Measurements from ENCODE around the gene CSNK1E.

Gene CSNK1E

DNA sequence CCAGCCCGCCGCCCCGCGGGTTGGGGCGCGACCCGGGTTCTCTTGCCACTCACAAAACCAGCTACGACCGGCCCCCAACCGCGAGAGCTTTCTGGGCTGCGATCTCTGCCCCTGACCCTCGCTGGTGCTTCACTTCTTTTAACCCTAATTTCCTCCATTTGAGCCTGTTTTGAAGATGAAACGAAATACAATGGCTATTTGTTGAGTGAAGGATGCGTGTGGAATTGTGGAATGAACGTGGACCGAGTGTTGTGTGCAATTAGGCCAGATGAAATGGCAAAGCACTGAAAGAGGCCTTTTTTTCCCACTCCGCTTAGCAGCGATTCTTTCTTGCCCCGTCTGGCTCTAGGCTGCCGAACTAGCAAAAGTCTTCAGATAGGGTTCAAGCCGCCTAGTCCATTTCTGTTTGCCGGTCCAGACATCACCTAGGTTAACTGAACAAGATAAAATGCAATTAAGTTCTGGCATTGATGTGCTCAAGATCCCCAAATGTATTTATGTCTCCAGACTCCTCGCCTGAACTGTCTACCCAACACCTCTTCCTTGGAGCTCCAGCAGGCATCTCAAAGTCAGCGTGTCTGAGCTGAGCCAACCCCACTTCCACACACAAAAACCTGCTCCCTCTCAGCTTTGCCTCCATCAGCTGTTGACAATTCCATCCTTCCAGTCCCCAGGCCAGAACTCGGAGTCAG lies 44.0 kb downstream of the CSNK1E start:
- DNase-seq = no peak

GRCh38 chr22:38272373-38273134 lies 44.7 kb downstream of the CSNK1E start, which contains the start of gene TMEM184B:
TMEM184B (minus strand) TSS chr22:38273010; CDS start chr22:38247961, 25,049 bp downstream.
- peak; percentile 93 for DNase-seq

GRCh38 chr22:38271927-38272372 lies 45.3 kb downstream of the CSNK1E start:
- DNase-seq = peak; percentile 69

GRCh38 chr22:38271101-38271500 lies 46.1 kb downstream of the CSNK1E start:
- DNase-seq = no peak

GRCh38 chr22:38270091-38270992 lies 46.9 kb downstream of the CSNK1E start:
- DNase-seq = no peak

GRCh38 chr22:38269466-38269865 lies 47.8 kb downstream of the CSNK1E start:
- DNase-seq = no peak

DNA sequence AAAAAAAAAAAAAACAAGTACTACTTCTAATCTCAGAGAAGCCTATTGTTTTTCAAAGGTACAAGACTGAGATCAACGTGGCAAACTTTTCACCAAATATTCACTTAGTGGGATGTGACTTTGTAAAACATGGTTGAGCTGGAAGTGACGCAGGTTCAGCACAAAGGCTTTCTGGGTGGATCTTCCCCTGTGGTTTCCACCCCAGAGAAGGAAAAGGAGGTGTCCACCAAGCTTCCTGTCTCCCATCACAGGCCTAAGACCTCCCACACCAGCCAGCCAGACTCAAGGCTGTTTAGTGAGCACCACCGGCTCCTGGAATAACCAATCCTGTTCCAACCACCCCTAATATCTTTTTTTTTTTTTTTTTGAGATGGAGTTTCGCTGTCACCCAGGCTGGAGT lies 50.1 kb downstream of the CSNK1E start:
- DNase-seq = peak; percentile 78

DNA sequence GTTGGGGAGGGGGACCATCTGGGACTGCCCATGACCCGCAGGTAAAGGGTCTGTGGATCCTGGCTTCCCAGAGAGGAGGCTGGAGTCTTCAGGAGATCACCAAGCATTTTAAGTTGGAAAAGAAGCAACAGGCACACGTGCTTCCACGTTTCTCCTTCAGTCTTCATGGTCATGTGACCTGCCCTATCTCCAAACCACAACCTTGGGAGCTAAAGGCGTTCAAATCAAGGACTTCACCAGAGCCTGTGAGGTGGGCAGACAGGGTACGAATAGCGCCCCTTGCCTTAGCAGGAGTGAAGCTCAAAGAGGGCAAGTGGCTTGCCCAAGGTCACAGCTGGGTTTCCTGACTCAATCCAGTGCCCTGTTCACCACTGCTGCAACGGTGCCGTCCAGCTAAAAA lies 51.1 kb downstream of the CSNK1E start:
- no peak for DNase-seq

GRCh38 chr22:38264322-38264843 lies 52.9 kb downstream of the CSNK1E start:
- no peak for DNase-seq

GRCh38 chr22:38262051-38262795 lies 55.0 kb downstream of the CSNK1E start:
- DNase-seq = peak; percentile 78

- no peak for DNase-seq
These were observed 56.2 kb downstream of the CSNK1E start for GRCh38 chr22:38260761-38261681.

DNA sequence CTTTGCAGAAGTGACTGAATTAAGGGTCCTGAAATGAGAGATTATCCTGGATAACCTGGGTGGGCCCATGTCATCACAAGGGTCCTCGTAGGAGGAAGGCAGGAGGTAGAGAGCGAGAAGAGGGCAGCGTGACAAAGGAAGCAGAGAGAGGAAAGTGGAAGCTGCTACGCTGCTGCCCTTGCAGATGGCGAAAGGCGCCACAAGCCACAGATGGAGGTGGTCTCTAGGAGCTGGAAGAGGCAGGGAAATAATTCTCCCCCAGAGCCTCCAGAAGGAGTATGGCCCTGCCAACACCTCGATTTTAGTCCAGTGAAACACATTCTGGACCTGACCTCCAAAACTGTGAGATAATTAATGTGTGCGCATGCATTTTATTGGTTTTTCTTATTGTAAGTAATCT lies 57.9 kb downstream of the CSNK1E start:
- no peak for DNase-seq

DNA sequence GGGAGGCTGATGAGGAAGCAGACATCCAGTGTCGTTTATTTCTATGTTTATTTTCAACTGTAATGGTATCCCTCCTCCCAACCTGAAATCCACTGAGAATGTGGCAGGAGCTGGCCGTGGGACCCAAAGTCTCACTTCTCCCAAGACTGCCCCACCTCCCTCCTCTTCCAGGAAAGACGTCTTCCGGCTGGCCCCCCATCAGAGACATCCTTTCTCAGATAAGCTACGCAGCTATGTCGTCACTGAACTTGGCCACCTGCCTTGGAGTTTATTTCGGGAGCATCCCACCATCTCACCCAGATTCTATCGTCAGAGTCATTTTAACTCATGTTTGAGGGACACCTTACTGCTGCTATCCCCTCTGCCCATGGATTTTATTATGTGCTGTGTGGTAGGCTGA lies 58.3 kb downstream of the CSNK1E start:
- no peak for DNase-seq

GRCh38 chr22:38257650-38258250 lies 59.5 kb downstream of the CSNK1E start:
- no peak for DNase-seq

DNA sequence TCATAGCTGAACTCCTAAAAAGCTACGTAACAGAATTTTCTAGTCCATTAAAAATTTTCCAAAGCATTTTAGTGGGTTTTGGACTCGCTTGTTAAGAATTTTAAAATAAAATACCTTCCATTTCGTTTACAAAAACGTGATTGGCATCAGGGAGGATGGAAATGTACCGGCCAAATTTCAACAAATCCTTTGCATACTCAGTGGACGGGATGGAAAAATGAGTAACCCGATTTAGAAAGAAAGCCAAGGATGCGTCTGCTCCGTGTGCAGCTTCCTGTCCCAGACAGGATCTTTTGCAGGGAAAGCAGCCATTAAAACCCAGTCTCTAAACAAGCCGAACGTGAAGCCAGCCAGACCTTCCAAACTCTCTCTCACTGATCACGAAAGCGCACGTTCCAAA lies 60.1 kb downstream of the CSNK1E start:
- no peak for DNase-seq

DNA sequence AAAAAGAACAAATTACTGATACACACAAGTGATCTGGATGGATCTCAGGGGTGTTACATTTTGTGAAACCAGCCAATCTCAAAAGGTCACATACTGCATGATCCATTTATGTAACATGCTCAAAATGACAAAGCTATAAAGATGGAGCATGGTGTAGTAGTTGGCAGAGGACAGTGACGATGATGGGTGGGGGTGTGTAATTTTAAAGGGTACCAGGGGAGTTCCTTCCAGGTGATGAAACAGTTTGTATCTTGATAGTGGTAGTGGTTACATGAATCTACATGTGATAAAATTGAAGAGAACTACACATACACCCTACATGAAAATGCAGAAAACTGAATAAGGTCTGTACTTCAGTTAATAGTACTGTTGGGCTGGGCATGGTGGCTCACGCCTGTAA lies 61.5 kb downstream of the CSNK1E start:
- DNase-seq = no peak

DNA sequence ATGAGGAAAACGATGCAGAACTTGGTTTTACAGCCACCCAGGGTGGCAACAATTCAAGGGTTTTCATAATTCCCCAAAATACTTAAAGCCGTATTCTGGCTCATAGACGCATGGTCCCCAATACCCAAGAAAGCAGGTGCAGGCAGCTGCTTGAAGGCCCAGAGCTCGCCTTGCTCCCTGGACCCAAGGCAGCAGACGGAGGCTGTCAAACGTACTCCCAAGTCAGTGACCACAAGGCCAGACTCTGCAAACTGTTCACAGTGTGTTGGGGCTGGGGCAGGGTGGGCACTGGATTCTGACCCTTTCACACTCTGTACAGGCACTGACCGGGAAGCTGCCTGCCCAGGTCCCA lies 65.9 kb downstream of the CSNK1E start:
- no peak for DNase-seq

DNA sequence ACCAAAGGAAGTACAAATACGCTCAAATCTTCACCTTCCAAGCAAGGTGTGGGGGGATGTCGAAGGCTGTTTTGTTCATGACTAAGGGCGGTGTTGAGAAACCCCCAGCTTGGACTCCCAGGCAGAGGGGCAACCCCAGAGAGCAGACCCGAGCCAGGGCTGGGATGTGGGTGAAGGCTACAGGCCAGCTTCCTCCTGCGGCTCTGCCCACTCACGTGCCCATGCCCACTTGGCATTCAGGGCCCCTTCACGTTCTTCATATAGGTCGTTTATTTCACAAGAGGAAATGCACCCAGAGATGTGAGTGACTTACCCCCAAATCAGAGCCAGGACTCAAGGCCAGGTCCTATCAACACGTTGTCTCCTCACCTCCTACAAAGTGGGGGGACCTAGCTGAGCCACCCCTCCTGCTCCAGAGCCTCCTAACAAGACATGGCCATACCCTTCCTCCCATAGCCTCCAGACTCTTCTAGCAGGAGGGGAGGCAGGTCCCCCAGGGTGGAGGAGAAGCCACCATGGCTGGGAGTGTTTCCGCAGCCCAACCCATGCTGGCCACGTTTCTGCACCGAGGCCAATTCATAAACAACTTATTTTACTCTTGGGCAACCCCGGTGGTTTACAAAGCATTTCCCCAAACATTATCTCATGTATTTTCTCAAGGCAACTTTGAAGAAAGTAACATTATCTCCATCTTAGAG lies 66.4 kb downstream of the CSNK1E start:
- no peak for DNase-seq

DNA sequence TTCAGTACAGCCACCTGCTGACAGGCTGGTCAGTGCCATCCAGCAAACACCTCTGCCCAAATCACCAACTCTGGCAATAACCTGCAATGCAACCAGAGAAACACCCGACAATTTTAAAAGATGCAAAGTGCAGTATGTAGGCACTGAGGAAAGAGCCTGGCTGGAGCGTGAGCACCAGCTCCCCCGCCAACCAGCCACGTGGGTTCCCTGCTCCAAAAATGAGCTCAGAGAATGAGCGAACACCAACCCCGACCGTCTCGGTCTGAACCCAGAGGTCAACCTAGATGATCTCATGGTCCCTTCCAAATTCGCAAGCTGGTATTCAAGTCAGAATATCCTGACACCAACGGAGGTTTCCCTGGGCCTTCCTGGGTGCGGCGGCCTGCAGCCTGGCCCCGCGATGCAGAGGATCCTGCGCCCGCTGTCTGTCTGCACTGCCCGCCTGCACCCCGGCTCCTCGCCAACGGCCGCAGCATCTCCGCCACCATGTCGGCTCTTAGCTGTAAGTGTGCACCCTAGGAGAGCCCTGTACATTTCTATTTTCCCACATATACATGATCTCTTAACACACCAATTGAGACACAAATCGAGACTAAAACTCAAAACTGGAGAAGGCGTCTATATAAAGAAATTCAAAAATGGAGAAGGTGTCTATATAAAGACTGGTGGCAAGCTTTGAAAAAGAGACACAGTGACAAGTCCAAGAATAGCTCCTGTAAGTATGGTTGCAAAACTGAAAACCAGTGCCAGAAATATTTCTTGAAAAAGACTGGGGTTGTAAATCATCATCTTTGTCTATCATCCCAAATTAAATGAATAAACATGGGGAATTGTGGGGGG lies 67.2 kb downstream of the CSNK1E start:
- DNase-seq = no peak

Data from activated effector memory CD4-positive, alpha-beta T cell treated with anti-CD3 and anti-CD28 coated beads, Interleukin-2, amount 50 U/mL, for 16 hours (primary cell).